HG03378 (cell line): ENCODE measurements around the gene TBCEL.
"Not testable (repeated sequence)": the region's sequence is repeated elsewhere in the genome, so short reads cannot be mapped to it uniquely, and the experiment has no call there.

Source experiments
- ATAC-seq: cut with Tn5 transposase; IDR thresholded peaks from one replicate; pipeline ENCODE4 v1.9.1; 2021; ENCODE audit warnings: mild to moderate bottlenecking, moderate library complexity; ENCODE audit not compliant: unreplicated experiment

Gene TBCEL, protein sequence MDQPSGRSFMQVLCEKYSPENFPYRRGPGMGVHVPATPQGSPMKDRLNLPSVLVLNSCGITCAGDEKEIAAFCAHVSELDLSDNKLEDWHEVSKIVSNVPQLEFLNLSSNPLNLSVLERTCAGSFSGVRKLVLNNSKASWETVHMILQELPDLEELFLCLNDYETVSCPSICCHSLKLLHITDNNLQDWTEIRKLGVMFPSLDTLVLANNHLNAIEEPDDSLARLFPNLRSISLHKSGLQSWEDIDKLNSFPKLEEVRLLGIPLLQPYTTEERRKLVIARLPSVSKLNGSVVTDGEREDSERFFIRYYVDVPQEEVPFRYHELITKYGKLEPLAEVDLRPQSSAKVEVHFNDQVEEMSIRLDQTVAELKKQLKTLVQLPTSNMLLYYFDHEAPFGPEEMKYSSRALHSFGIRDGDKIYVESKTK

GRCh38 chr11:121023848-121024751, at the start of gene TBCEL:
TSS of gene TBCEL (plus strand) at chr11:121024102. CDS start at chr11:121045691, 21,589 bp downstream.
- peak; percentile 82 for ATAC-seq

GRCh38 chr11:120974466-120974865, 49.4 kb upstream of the TBCEL start:
- ATAC-seq = no peak

- no peak for ATAC-seq
Observed at GRCh38 chr11:120974965-120975364, 48.9 kb upstream of the TBCEL start.

DNA sequence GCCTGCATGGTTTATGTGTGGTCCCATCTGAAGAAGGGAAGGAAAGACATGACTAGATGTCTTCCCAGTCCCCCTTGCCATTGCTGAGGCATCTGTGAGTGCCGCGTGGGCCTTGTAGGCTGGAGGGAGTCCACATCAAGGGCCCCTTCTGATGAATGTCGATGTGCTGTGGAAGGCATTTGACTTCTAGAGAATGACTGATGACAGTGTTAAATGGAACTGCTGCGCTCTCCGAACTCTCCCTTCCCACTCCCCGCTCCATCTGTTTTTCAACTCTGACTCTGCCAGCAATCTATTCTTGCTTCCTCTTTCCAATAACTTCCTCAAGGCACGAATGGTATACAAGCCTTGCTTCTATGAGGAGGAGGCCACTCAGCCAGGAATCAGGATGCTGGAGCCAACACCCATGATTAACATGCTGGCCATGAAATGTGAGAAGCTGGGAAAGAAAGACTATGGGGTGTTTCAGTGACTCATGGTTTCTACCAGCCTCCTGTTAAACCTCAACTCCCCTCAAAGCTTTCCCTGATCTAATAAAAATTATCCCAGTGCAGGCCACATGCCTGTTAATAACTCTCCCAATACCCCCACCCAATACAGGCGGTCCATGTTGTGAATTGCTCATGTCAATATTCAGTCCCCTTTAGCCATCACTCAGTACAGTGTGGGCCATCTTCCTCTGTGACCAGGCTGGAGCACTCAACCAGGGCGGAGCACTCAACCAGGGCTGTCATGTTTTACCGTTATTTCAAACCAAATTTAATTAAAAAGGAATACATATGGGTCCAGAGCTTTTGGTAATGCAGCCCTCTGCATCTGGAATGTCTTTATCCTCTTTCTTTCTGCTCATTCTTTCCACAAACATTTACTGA, 46.4 kb upstream of the TBCEL start:
- no peak for ATAC-seq

DNA sequence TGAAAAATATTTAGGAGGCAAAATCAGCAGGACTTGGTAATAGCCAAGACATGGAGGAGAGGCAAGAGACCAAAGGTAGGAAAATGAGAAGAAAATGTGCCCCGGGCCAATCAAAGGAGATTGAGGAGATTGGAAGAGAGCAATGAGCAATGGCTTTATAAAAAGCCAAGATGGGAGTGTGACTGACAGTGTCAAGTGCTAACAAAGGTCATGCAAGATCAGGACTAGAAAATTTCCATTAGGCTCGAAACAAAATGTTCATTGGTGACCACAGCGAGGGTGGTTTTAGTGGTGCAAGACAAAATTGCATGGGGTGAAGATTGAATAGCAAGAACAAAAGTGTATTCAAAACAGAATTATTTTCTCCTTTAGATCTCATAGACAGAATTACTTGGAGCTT, 45.2 kb upstream of the TBCEL start:
- ATAC-seq = no peak

GRCh38 chr11:120985718-120986569, 38.0 kb upstream of the TBCEL start:
- no peak for ATAC-seq

DNA sequence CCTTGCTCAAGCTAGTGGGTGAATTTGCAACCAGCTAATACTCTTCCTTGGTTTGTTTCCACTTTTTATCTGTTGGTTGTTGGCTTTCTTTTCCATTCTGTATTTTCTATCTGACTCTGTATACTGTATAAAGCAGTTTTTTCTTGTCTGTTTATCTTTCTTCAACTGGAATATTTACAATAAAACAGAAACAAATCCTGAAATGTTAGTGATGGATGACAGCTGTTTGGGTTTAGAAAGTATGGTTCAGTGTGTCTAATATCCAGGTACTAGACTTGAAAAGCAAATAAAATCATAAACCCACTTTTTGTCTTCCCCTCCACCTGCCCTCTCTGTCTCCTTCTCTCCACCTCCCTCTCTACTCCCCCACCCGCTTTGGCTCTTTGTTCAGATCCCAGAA, 35.3 kb upstream of the TBCEL start:
- no peak for ATAC-seq

- no peak for ATAC-seq
Observed at GRCh38 chr11:120991830-120992686, 31.8 kb upstream of the TBCEL start.

- no peak for ATAC-seq
Observed at GRCh38 chr11:120994091-120994859, 29.6 kb upstream of the TBCEL start.

DNA sequence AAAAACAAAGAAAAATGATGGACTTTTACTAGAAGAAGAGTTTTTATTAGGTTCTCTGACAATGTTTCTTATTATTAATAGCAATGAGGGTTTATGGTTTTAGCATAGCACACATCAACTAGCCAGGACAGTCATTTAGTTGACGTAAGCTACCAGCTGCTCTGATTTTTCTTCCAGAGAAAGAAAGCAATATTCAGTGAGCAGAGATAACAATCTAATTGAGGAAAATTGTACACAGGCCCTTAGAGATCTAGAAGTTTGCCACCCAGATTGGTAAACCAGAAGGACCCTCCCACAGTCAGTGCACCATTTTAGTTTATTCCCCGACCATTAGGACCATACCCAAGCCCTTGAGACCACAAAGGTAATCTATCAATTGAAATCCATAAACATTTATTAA, 28.7 kb upstream of the TBCEL start:
- ATAC-seq = no peak

- ATAC-seq = no peak
Observed at GRCh38 chr11:120996973-120997372, 26.9 kb upstream of the TBCEL start.

DNA sequence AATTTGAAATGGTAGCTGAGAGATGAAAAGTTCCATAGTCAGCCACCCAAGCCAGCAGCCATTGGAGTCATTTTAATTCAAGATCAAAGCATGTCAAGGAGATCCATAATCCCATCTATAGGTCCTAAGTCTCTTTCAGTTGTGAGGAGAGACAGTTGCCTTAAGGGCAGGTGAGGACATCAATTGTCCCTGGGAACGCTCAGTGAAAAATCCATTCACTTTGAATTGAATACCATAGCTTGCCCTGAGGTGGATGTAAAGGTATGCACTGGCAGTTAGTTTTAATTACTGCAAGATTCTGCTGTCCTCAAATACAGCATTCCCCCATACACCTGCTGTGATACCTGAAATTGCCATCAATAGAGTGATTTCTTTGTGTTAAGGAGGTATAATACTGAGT, 25.3 kb upstream of the TBCEL start:
- ATAC-seq = no peak

DNA sequence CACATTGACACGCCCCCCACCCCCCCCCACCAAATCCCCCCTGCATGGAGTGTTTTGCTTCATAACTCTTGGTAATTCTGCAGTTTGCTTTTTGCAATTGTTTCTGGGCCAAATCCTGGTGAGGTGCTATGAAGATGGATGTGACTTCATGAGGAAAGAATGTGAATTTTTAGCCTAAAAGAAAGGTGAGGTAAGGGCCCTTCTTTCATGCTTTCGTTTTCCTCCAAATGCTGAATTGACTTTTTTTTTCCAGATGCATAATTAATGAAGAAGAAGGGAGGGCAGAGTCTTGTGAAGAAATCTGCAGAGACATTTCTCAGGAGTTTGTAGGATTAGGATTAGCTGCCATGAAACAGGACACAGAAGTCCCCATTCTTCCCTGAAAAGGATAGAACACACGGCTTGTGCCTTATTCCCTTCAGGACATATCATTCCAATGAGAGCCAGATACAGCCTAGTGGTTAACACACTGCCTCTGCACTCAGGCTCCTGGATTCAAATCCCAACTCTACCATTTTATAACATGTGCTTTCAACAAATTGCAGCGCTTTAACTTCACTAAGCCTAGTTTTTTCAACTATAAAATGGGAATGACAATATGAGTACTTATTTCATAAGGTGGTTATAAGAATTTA, 19.6 kb upstream of the TBCEL start:
- no peak for ATAC-seq

- no peak for ATAC-seq
Observed at GRCh38 chr11:121006922-121007321, 17.0 kb upstream of the TBCEL start.

- ATAC-seq = no peak
Observed at GRCh38 chr11:121008551-121008950, 15.4 kb upstream of the TBCEL start.

DNA sequence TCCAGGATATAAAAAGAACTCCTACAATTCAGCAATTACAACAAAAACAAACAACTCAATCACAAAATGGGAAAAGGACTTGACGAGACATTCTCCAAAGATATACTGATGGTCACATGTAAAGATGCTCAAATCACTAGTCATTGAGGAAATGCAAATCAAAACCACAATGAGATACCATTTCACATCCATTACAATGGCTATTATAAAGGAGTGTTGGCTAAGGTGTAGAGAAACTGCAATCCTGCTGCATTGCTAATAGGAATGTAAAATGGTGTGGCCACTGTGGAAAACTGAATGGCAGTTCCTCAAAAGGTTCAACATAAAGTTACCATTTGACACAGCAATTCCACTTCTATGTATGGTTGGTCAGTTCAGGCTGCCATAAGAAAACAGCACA, 11.8 kb upstream of the TBCEL start:
- no peak for ATAC-seq

DNA sequence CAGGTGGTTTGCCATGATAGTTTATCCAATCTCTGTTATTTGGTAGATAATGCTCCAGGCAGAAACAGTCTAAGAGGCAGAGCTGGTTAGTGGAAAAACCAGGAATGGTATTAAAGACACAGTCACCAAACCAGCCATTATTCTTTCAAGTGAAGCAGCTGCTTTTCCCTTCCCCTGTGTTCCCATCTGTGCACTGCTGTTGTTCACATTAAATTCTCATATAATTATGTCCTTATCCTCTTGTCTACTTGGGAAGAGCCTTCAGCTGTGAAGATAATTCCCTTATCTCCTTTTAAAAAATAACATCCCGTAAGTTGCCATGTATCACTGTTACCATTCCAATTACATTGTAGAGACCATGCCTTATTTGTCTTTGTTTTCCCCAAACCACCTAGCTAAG, 5.2 kb upstream of the TBCEL start:
- no peak for ATAC-seq

DNA sequence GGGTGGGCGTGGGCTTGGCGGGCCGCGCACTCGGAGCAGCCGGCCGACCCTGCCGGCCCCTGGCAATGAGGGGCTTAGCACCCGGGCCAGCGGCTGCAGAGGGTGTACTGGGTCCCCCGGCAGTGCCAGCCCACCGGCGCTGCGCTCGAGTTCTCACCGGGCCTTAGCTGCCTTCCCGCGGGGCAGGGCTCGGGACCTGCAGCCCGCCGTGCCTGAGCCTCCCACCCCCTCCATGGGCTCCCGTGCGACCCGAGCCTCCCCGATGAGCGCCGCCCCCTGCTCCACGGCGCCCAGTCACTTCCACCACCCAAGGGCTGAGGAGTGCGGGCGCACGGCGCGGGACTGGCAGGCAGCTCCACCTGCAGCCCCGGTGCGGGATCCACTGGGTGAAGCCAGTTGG, 2.2 kb upstream of the TBCEL start:
- ATAC-seq = not testable (repeated sequence)
